Measurements from ENCODE around the gene RXRA. TPM values are rescaled to one million over a fixed set of nuclear protein-coding genes. Genes with fewer than 3 reads are reported as not detected.

RXRA gene
- total and polyA plus RNA-seq, 2 donors (not counting 1 experiment from before 2014, with no cell fraction given): 2.6 to 6.8 TPM

DNA sequence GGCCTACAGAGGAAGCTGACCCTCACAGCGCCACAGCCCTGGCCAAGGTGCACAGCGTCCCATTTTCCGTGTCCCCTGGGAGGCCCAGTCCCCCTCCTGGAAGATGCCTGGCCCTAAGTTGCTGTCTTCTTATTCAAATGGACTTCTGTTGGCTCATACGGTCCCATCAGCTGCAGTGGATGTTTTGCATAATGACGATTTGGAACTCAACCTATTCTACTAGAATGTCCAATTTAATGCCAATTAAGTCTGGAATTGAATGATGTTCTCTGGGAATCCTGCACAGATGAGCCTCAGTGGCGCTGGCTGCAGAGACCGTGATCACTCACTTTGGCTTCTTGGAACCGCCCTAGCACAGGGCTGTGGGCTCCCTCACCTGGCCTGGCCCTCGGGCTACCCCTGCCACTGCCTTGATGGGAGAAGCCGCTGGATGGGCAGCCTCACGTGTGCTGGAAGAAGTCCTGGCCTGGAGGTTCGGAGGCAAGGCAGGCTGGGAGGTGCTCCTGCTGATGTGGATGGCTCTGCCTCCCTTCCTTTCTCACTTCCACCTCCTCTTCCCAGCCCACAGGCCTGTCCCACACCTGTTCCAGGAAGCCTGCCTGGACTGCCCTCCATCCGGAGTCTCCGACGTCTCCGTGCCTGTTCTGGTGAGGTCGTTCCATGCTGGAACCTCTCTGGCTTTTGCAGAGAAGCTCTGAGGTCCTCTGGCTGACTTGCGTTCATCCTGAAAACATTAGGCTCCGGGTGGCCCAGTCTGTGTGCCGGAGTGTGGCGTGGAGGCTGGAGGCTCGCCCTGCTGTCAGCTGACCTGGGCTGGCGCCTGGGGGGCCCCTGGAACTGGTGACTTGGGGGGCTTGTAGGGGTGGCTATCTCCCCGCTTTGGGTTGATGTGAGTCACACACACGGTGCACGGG is 147.1 kb downstream of the RXRA start:
- TF ChIP-seq EZH2 (IDR thresholded peaks at IDR 0.05; ENCODE audit: borderline replicate concordance, insufficient read depth, low read depth, low read length, poor library complexity, severe bottlenecking): no peak
- TF ChIP-seq, protein P1, sequence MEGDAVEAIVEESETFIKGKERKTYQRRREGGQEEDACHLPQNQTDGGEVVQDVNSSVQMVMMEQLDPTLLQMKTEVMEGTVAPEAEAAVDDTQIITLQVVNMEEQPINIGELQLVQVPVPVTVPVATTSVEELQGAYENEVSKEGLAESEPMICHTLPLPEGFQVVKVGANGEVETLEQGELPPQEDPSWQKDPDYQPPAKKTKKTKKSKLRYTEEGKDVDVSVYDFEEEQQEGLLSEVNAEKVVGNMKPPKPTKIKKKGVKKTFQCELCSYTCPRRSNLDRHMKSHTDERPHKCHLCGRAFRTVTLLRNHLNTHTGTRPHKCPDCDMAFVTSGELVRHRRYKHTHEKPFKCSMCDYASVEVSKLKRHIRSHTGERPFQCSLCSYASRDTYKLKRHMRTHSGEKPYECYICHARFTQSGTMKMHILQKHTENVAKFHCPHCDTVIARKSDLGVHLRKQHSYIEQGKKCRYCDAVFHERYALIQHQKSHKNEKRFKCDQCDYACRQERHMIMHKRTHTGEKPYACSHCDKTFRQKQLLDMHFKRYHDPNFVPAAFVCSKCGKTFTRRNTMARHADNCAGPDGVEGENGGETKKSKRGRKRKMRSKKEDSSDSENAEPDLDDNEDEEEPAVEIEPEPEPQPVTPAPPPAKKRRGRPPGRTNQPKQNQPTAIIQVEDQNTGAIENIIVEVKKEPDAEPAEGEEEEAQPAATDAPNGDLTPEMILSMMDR (IDR thresholded peaks at IDR 0.05): no peak
- no peak overlapping the region for H3K9ac ChIP-seq (ENCODE audit: low read length)
- Mint-ChIP-seq H3K27me3 (no peaks in the 10 kb centered on the region), H3K4me1 (peaks cover 10% of the 10 kb centered on the region), H3K9me3 (ENCODE audit: insufficient read depth) (no peaks in the 10 kb centered on the region), H3K27ac (peak overlapping the region; percentile 0), H3K4me3 (no peak overlapping the region)
- no peaks in the 10 kb centered on the region for H3K36me3 ChIP-seq (replicated peaks in 1 of 2; ENCODE audit: control extremely low read depth in 1 of 2, control insufficient read depth in 1 of 2, extremely low read depth in 1 of 2, insufficient read depth in 2 of 2, low read length in 1 of 2)
- H3K79me2 ChIP-seq (ENCODE audit: control insufficient read depth, insufficient read depth, low read length): no peaks in the 10 kb centered on the region
- H4K20me1 ChIP-seq (ENCODE audit: control insufficient read depth, insufficient read depth, low read length, poor library complexity, severe bottlenecking): no peaks in the 10 kb centered on the region
- intact Hi-C loops (cut with micrococcal nuclease): no loop called here
- DNase-seq: no peak
- ChIA-PET CTCF (interaction anchor here (0.8 kb wide), 1 partner anchor 11 kb away, joined by 4 read pairs; no protein-coding TSS in a partner anchor), POLR2A (no interaction called here)
- H3K4me2 ChIP-seq (replicated peaks; ENCODE audit: low read depth, low read length, poor library complexity, severe bottlenecking): no peak overlapping the region
- peaks cover 17 to 37% of the 10 kb centered on the region in 2 donors for H3K4me1 ChIP-seq (ENCODE audit: control insufficient read depth in 2 of 2, insufficient read depth in 2 of 2, low read length in 2 of 2)
- no peak overlapping the region for H2AFZ ChIP-seq (ENCODE audit: insufficient read depth, low read depth, low read length, poor library complexity, severe bottlenecking)
- H3K27me3 ChIP-seq (replicated peaks in 1 of 4; ENCODE audit: control extremely low read depth in 1 of 4, control insufficient read depth in 3 of 4, insufficient read depth in 4 of 4, low read length in 3 of 4): no peaks in the 10 kb centered on the region
- H3K9me3 ChIP-seq (ENCODE audit: control extremely low read depth in 1 of 3, control insufficient read depth in 2 of 3, insufficient read depth in 1 of 3, low read length in 2 of 3): peaks cover 0 to 41% (median 9%) of the 10 kb centered on the region in 3 donors
- H3K4me3 ChIP-seq (ENCODE audit: control extremely low read depth in 1 of 5, extremely low read depth in 1 of 5, insufficient read depth in 1 of 5, low read depth in 2 of 5, low read length in 4 of 5): no peak overlapping the region
- no peak for ATAC-seq (ENCODE audit: low read depth)
- H3K27ac ChIP-seq (ENCODE audit: low read length in 2 of 2): no peak overlapping the region
- WGBS (ENCODE audit: insufficient coverage): 93% methylated on average over 25 of the region's 26 CpGs

DNA sequence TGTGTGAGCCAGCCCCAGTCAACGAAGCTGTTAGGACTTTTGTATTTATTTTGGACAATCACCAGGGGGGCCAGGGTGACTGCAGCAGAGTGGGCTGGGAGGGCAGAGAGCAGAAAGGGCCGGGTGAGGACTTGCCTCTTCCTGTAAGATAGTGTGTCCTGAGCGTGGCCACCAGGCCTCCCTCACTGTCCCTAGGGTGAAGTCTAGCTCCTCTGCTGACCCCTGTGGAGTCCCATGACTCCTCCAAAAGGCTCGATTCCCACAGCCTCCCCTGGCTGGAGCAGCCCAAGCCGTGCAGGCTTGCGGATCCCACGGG is 147.8 kb downstream of the RXRA start:
- no peak overlapping the region for H2AFZ ChIP-seq (ENCODE audit: insufficient read depth, low read depth, low read length, poor library complexity, severe bottlenecking)
- no peaks in the 10 kb centered on the region for H3K9me3 Mint-ChIP-seq (ENCODE audit: insufficient read depth)

More for the DNA sequence above, 147.8 kb downstream of the RXRA start:
- DNase-seq (no peak), ATAC-seq (ENCODE audit: low read depth) (no peak)
- no peak for TF ChIP-seq EZH2 (IDR thresholded peaks at IDR 0.05; ENCODE audit: borderline replicate concordance, insufficient read depth, low read depth, low read length, poor library complexity, severe bottlenecking)
- TF ChIP-seq, protein P1 (IDR thresholded peaks at IDR 0.05): no peak
- peaks cover 10% of the 10 kb centered on the region for H3K4me1 Mint-ChIP-seq
- Histone ChIP-seq H3K27me3 (replicated peaks in 1 of 4; ENCODE audit: control extremely low read depth in 1 of 4, control insufficient read depth in 3 of 4, insufficient read depth in 4 of 4, low read length in 3 of 4) (no peaks in the 10 kb centered on the region), H3K4me1 (ENCODE audit: control insufficient read depth in 2 of 2, insufficient read depth in 2 of 2, low read length in 2 of 2) (peaks cover 17 to 37% of the 10 kb centered on the region in 2 donors), H3K9me3 (ENCODE audit: control extremely low read depth in 1 of 3, control insufficient read depth in 2 of 3, insufficient read depth in 1 of 3, low read length in 2 of 3) (peaks cover 0 to 41% (median 9%) of the 10 kb centered on the region in 3 donors), H3K4me2 (replicated peaks; ENCODE audit: low read depth, low read length, poor library complexity, severe bottlenecking) (peak overlapping the region; percentile 76), H3K27ac (ENCODE audit: low read length in 2 of 2) (no peak overlapping the region), H3K9ac (ENCODE audit: low read length) (no peak overlapping the region), H3K36me3 (replicated peaks in 1 of 2; ENCODE audit: control extremely low read depth in 1 of 2, control insufficient read depth in 1 of 2, extremely low read depth in 1 of 2, insufficient read depth in 2 of 2, low read length in 1 of 2) (no peaks in the 10 kb centered on the region), H3K79me2 (ENCODE audit: control insufficient read depth, insufficient read depth, low read length) (no peaks in the 10 kb centered on the region), H3K4me3 (ENCODE audit: control extremely low read depth in 1 of 5, extremely low read depth in 1 of 5, insufficient read depth in 1 of 5, low read depth in 2 of 5, low read length in 4 of 5) (no peak overlapping the region), H4K20me1 (ENCODE audit: control insufficient read depth, insufficient read depth, low read length, poor library complexity, severe bottlenecking) (no peaks in the 10 kb centered on the region)
- no peak overlapping the region for H3K27ac Mint-ChIP-seq
- POLR2A ChIA-PET: no interaction called here
- CTCF ChIA-PET: interaction anchor here (0.8 kb wide), 1 partner anchor 10 kb away, joined by 4 read pairs; no protein-coding TSS in a partner anchor
- H3K4me3 Mint-ChIP-seq: no peak overlapping the region
- H3K27me3 Mint-ChIP-seq: no peaks in the 10 kb centered on the region
- intact Hi-C loops (cut with micrococcal nuclease): no loop called here
- WGBS (ENCODE audit: insufficient coverage): 76% methylated on average over 7 of the region's 7 CpGs
